Measurements from ENCODE around the gene SHC3. TPM values are rescaled to one million over a fixed set of nuclear protein-coding genes. Genes with fewer than 3 reads are reported as not detected.

The SHC3 gene
- polyA plus RNA-seq, 3 donors from 2014 or later = not detected

- no peaks in the 10 kb centered on the region for H3K9me3 Mint-ChIP-seq
- peaks cover 1 to 14% (median 3%) of the 10 kb centered on the region in 3 donors for H3K27me3 Mint-ChIP-seq (ENCODE audit: low read depth in 3 of 3)
- H3K4me1 Mint-ChIP-seq = no peaks in the 10 kb centered on the region
- H3K4me3 Mint-ChIP-seq = no peak overlapping the region
- H3K27ac Mint-ChIP-seq = no peak overlapping the region
- no peak for DNase-seq
- no peaks in the 10 kb centered on the region for H3K36me3 Mint-ChIP-seq
Measured at GRCh38 chr9:89008744-89009545, 169.7 kb downstream of the SHC3 start.

- H3K36me3 Mint-ChIP-seq = no peaks in the 10 kb centered on the region
- H3K27me3 Mint-ChIP-seq (ENCODE audit: low read depth in 3 of 3) = peaks cover 1 to 11% (median 3%) of the 10 kb centered on the region in 3 donors
- no peak overlapping the region for H3K4me3 Mint-ChIP-seq
- DNase-seq = no peak
- H3K4me1 Mint-ChIP-seq = no peaks in the 10 kb centered on the region
- no peak overlapping the region for H3K27ac Mint-ChIP-seq
- no peaks in the 10 kb centered on the region for H3K9me3 Mint-ChIP-seq
Measured at GRCh38 chr9:89008055-89008743, 170.4 kb downstream of the SHC3 start.

GRCh38 chr9:89006996-89007967, 171.3 kb downstream of the SHC3 start:
- Mint-ChIP-seq H3K27me3 (ENCODE audit: low read depth in 3 of 3) (peaks cover 3 to 8% (median 5%) of the 10 kb centered on the region in 3 donors), H3K9me3 (no peaks in the 10 kb centered on the region), H3K27ac (no peak overlapping the region), H3K36me3 (no peaks in the 10 kb centered on the region), H3K4me3 (no peak overlapping the region), H3K4me1 (no peaks in the 10 kb centered on the region)
- DNase-seq = no peak

- Mint-ChIP-seq H3K9me3 (no peaks in the 10 kb centered on the region), H3K4me1 (peaks cover 4 to 5% of the 10 kb centered on the region in 2 donors), H3K4me3 (no peak overlapping the region), H3K36me3 (no peaks in the 10 kb centered on the region), H3K27me3 (ENCODE audit: low read depth in 3 of 3) (peaks cover 3 to 13% (median 10%) of the 10 kb centered on the region in 3 donors), H3K27ac (no peak overlapping the region)
- no peak for DNase-seq
Measured at GRCh38 chr9:89006267-89006666, 172.4 kb downstream of the SHC3 start.

- H3K9me3 Mint-ChIP-seq = no peaks in the 10 kb centered on the region
- H3K4me1 Mint-ChIP-seq = peaks cover 4 to 5% of the 10 kb centered on the region in 2 donors
Measured at GRCh38 chr9:89005323-89005722, 173.3 kb downstream of the SHC3 start.

GRCh38 chr9:89002987-89003386, 175.6 kb downstream of the SHC3 start:
- no peak overlapping the region for H3K27ac Mint-ChIP-seq

More at GRCh38 chr9:89005323-89005722, 173.3 kb downstream of the SHC3 start:
- Mint-ChIP-seq H3K4me3 (no peak overlapping the region), H3K27me3 (ENCODE audit: low read depth in 3 of 3) (peaks cover 3 to 13% (median 12%) of the 10 kb centered on the region in 3 donors), H3K36me3 (no peaks in the 10 kb centered on the region), H3K27ac (no peak overlapping the region)
- DNase-seq = no peak

GRCh38 chr9:89001917-89002540, 176.6 kb downstream of the SHC3 start:
- Mint-ChIP-seq H3K27ac (no peak overlapping the region), H3K9me3 (no peaks in the 10 kb centered on the region), H3K4me1 (peaks cover 4 to 5% of the 10 kb centered on the region in 2 donors), H3K27me3 (ENCODE audit: low read depth in 3 of 3) (peaks cover 4 to 15% (median 8%) of the 10 kb centered on the region in 3 donors), H3K4me3 (no peak overlapping the region), H3K36me3 (no peaks in the 10 kb centered on the region)
- DNase-seq = no peak

More at GRCh38 chr9:89002987-89003386, 175.6 kb downstream of the SHC3 start:
- H3K4me1 Mint-ChIP-seq = peaks cover 4 to 5% of the 10 kb centered on the region in 2 donors
- no peak overlapping the region for H3K4me3 Mint-ChIP-seq
- no peaks in the 10 kb centered on the region for H3K36me3 Mint-ChIP-seq
- H3K27me3 Mint-ChIP-seq (ENCODE audit: low read depth in 3 of 3) = peaks cover 5 to 13% (median 12%) of the 10 kb centered on the region in 3 donors
- H3K9me3 Mint-ChIP-seq = no peaks in the 10 kb centered on the region
- no peak for DNase-seq

GRCh38 chr9:89000973-89001916, 177.4 kb downstream of the SHC3 start:
- no peak overlapping the region for H3K27ac Mint-ChIP-seq
- peak; percentile 18 to 44 (median 36) for DNase-seq
- no peaks in the 10 kb centered on the region for H3K9me3 Mint-ChIP-seq
- H3K36me3 Mint-ChIP-seq = no peaks in the 10 kb centered on the region
- H3K4me3 Mint-ChIP-seq = no peak overlapping the region
- peaks cover 4 to 5% of the 10 kb centered on the region in 2 donors for H3K4me1 Mint-ChIP-seq
- H3K27me3 Mint-ChIP-seq (ENCODE audit: low read depth in 3 of 3) = peaks cover 4 to 15% (median 8%) of the 10 kb centered on the region in 3 donors

GRCh38 chr9:89000371-89000781, 178.2 kb downstream of the SHC3 start:
- Mint-ChIP-seq H3K27me3 (ENCODE audit: low read depth in 3 of 3) (peaks cover 4 to 17% (median 8%) of the 10 kb centered on the region in 3 donors), H3K27ac (no peak overlapping the region), H3K36me3 (no peaks in the 10 kb centered on the region), H3K9me3 (no peaks in the 10 kb centered on the region), H3K4me3 (no peak overlapping the region), H3K4me1 (peaks cover 4 to 5% of the 10 kb centered on the region in 2 donors)
- DNase-seq = no peak

- peaks cover 4 to 5% of the 10 kb centered on the region in 2 donors for H3K4me1 Mint-ChIP-seq
- no peaks in the 10 kb centered on the region for H3K9me3 Mint-ChIP-seq
- H3K27me3 Mint-ChIP-seq (ENCODE audit: low read depth in 3 of 3) = peaks cover 2 to 17% (median 8%) of the 10 kb centered on the region in 3 donors
- no peak for DNase-seq
- no peaks in the 10 kb centered on the region for H3K36me3 Mint-ChIP-seq
- H3K4me3 Mint-ChIP-seq = no peak overlapping the region
- H3K27ac Mint-ChIP-seq = no peak overlapping the region
Measured at GRCh38 chr9:88998911-88999310, 179.7 kb downstream of the SHC3 start.

- Mint-ChIP-seq H3K27me3 (ENCODE audit: low read depth in 3 of 3) (peaks cover 2 to 17% (median 8%) of the 10 kb centered on the region in 3 donors), H3K9me3 (no peaks in the 10 kb centered on the region), H3K27ac (no peak overlapping the region)
Measured at GRCh38 chr9:88998503-88998902, 180.1 kb downstream of the SHC3 start.

GRCh38 chr9:88997646-88998045, 181.0 kb downstream of the SHC3 start:
- Mint-ChIP-seq H3K9me3 (no peaks in the 10 kb centered on the region), H3K4me1 (peaks cover 4 to 5% of the 10 kb centered on the region in 2 donors), H3K27me3 (ENCODE audit: low read depth in 3 of 3) (peaks cover 5 to 14% (median 9%) of the 10 kb centered on the region in 3 donors), H3K4me3 (no peak overlapping the region), H3K36me3 (no peaks in the 10 kb centered on the region), H3K27ac (no peak overlapping the region)
- DNase-seq = no peak

More at GRCh38 chr9:88998503-88998902, 180.1 kb downstream of the SHC3 start:
- Mint-ChIP-seq H3K4me3 (no peak overlapping the region), H3K36me3 (no peaks in the 10 kb centered on the region), H3K4me1 (peaks cover 4 to 5% of the 10 kb centered on the region in 2 donors)
- no peak for DNase-seq

Measured in immature natural killer cell (primary cell).